Measurements from ENCODE around the gene DNAH3. TPM values are rescaled to one million over a fixed set of nuclear protein-coding genes. Genes with fewer than 3 reads are reported as not detected.

The DNAH3 gene
- total and polyA plus RNA-seq, 2 donors, result 0.09 to 0.30 TPM

GRCh38 chr16:20900299-20901067 lies 250.2 kb downstream of the DNAH3 start, which contains the start of the genes DCUN1D3 and LYRM1:
Gene DCUN1D3 (minus strand): TSS chr16:20900358. CDS start chr16:20862538, 37,820 bp downstream.
Gene LYRM1 (plus strand): TSS chr16:20900771. CDS start chr16:20915556, 14,785 bp downstream.
- Histone ChIP-seq H3K9me3 (ENCODE audit: control insufficient read depth in 2 of 2, insufficient read depth in 1 of 2, low read length in 1 of 2) (no peaks in the 10 kb centered on the region), H3K4me3 (ENCODE audit: low read length in 2 of 2) (peak within 1 kb of the TSS; percentile 82 to 92), H3K4me1 (ENCODE audit: control insufficient read depth in 2 of 2, insufficient read depth in 2 of 2, low read length in 2 of 2) (peaks cover 21 to 24% of the 10 kb centered on the region in 2 donors), H3K27me3 (ENCODE audit: control insufficient read depth in 2 of 2, insufficient read depth in 1 of 2, low read length in 1 of 2) (no peaks in the 10 kb centered on the region), H3K36me3 (ENCODE audit: control insufficient read depth in 2 of 2, insufficient read depth in 2 of 2, low read length in 1 of 2) (peaks cover 0 to 4% of the 10 kb centered on the region in 2 donors), H3K27ac (ENCODE audit: low read depth in 1 of 2, low read length in 1 of 2) (peak within 1 kb of the TSS; percentile 88 to 92)
- peak; percentile 69 to 93 (median 83) for DNase-seq (ENCODE audit: low read depth in 6 of 9, low spot score in 9 of 9)
- under 1% methylated on average over 62 of the region's 62 CpGs for WGBS

- under 1% methylated on average over 23 of the region's 23 CpGs for WGBS
- peaks cover 0 to 4% of the 10 kb centered on the region in 2 donors for H3K36me3 ChIP-seq (ENCODE audit: control insufficient read depth in 2 of 2, insufficient read depth in 2 of 2, low read length in 1 of 2)
- peak overlapping the region; percentile 82 to 92 for H3K4me3 ChIP-seq (ENCODE audit: low read length in 2 of 2)
- H3K27me3 ChIP-seq (ENCODE audit: control insufficient read depth in 2 of 2, insufficient read depth in 1 of 2, low read length in 1 of 2), result no peaks in the 10 kb centered on the region
- peaks cover 21 to 22% of the 10 kb centered on the region in 2 donors for H3K4me1 ChIP-seq (ENCODE audit: control insufficient read depth in 2 of 2, insufficient read depth in 2 of 2, low read length in 2 of 2)
- no peak for DNase-seq (ENCODE audit: low read depth in 6 of 9, low spot score in 9 of 9)
- H3K9me3 ChIP-seq (ENCODE audit: control insufficient read depth in 2 of 2, insufficient read depth in 1 of 2, low read length in 1 of 2), result no peaks in the 10 kb centered on the region
- peak overlapping the region; percentile 88 to 92 for H3K27ac ChIP-seq (ENCODE audit: low read depth in 1 of 2, low read length in 1 of 2)
Measured at GRCh38 chr16:20899477-20900298, 251.0 kb downstream of the DNAH3 start.

- Histone ChIP-seq H3K4me3 (ENCODE audit: low read length in 2 of 2) (peak overlapping the region; percentile 82 to 92), H3K9me3 (ENCODE audit: control insufficient read depth in 2 of 2, insufficient read depth in 1 of 2, low read length in 1 of 2) (no peaks in the 10 kb centered on the region), H3K27me3 (ENCODE audit: control insufficient read depth in 2 of 2, insufficient read depth in 1 of 2, low read length in 1 of 2) (no peaks in the 10 kb centered on the region), H3K36me3 (ENCODE audit: control insufficient read depth in 2 of 2, insufficient read depth in 2 of 2, low read length in 1 of 2) (peaks cover 0 to 4% of the 10 kb centered on the region in 2 donors), H3K27ac (ENCODE audit: low read depth in 1 of 2, low read length in 1 of 2) (no peak overlapping the region), H3K4me1 (ENCODE audit: control insufficient read depth in 2 of 2, insufficient read depth in 2 of 2, low read length in 2 of 2) (peaks cover 18 to 20% of the 10 kb centered on the region in 2 donors)
- DNase-seq (ENCODE audit: low read depth in 6 of 9, low spot score in 9 of 9), result no peak
- 60% methylated on average over 5 of the region's 5 CpGs for WGBS
Measured at GRCh38 chr16:20899071-20899470, 251.6 kb downstream of the DNAH3 start.

- Histone ChIP-seq H3K36me3 (ENCODE audit: control insufficient read depth in 2 of 2, insufficient read depth in 2 of 2, low read length in 1 of 2) (peaks cover 0 to 4% of the 10 kb centered on the region in 2 donors), H3K27ac (ENCODE audit: low read depth in 1 of 2, low read length in 1 of 2) (no peak overlapping the region), H3K9me3 (ENCODE audit: control insufficient read depth in 2 of 2, insufficient read depth in 1 of 2, low read length in 1 of 2) (no peaks in the 10 kb centered on the region), H3K4me3 (ENCODE audit: low read length in 2 of 2) (no peak overlapping the region), H3K27me3 (ENCODE audit: control insufficient read depth in 2 of 2, insufficient read depth in 1 of 2, low read length in 1 of 2) (no peaks in the 10 kb centered on the region), H3K4me1 (ENCODE audit: control insufficient read depth in 2 of 2, insufficient read depth in 2 of 2, low read length in 2 of 2) (peaks cover 11 to 14% of the 10 kb centered on the region in 2 donors)
- no peak for DNase-seq (ENCODE audit: low read depth in 6 of 9, low spot score in 9 of 9)
- 95% methylated on average over 3 of the region's 3 CpGs for WGBS
Measured at GRCh38 chr16:20897922-20898321, 252.7 kb downstream of the DNAH3 start.

- no peak overlapping the region for H3K27ac ChIP-seq (ENCODE audit: low read depth in 1 of 2, low read length in 1 of 2)
- H3K27me3 ChIP-seq (ENCODE audit: control insufficient read depth in 2 of 2, insufficient read depth in 1 of 2, low read length in 1 of 2), result no peaks in the 10 kb centered on the region
- peaks cover 0 to 4% of the 10 kb centered on the region in 2 donors for H3K36me3 ChIP-seq (ENCODE audit: control insufficient read depth in 2 of 2, insufficient read depth in 2 of 2, low read length in 1 of 2)
- peaks cover 11 to 14% of the 10 kb centered on the region in 2 donors for H3K4me1 ChIP-seq (ENCODE audit: control insufficient read depth in 2 of 2, insufficient read depth in 2 of 2, low read length in 2 of 2)
- no peak overlapping the region for H3K4me3 ChIP-seq (ENCODE audit: low read length in 2 of 2)
- no peak for DNase-seq (ENCODE audit: low read depth in 6 of 9, low spot score in 9 of 9)
- no peaks in the 10 kb centered on the region for H3K9me3 ChIP-seq (ENCODE audit: control insufficient read depth in 2 of 2, insufficient read depth in 1 of 2, low read length in 1 of 2)
- 97% methylated on average over 4 of the region's 4 CpGs for WGBS
Measured at GRCh38 chr16:20897253-20897897, 253.3 kb downstream of the DNAH3 start.

GRCh38 chr16:20894388-20894787 lies 256.3 kb downstream of the DNAH3 start:
- Histone ChIP-seq H3K27ac (ENCODE audit: low read depth in 1 of 2, low read length in 1 of 2) (no peak overlapping the region), H3K9me3 (ENCODE audit: control insufficient read depth in 2 of 2, insufficient read depth in 1 of 2, low read length in 1 of 2) (no peaks in the 10 kb centered on the region), H3K4me1 (ENCODE audit: control insufficient read depth in 2 of 2, insufficient read depth in 2 of 2, low read length in 2 of 2) (peaks cover 3 to 7% of the 10 kb centered on the region in 2 donors), H3K36me3 (ENCODE audit: control insufficient read depth in 2 of 2, insufficient read depth in 2 of 2, low read length in 1 of 2) (peaks cover 4% of the 10 kb centered on the region in 2 donors), H3K27me3 (ENCODE audit: control insufficient read depth in 2 of 2, insufficient read depth in 1 of 2, low read length in 1 of 2) (no peaks in the 10 kb centered on the region), H3K4me3 (ENCODE audit: low read length in 2 of 2) (no peak overlapping the region)
- WGBS, result 98% methylated on average over 2 of the region's 2 CpGs
- DNase-seq (ENCODE audit: low read depth in 6 of 9, low spot score in 9 of 9), result no peak

GRCh38 chr16:20889625-20890275 lies 260.9 kb downstream of the DNAH3 start:
- H3K27ac ChIP-seq (ENCODE audit: low read depth in 1 of 2, low read length in 1 of 2), result no peak overlapping the region
- H3K36me3 ChIP-seq (ENCODE audit: control insufficient read depth in 2 of 2, insufficient read depth in 2 of 2, low read length in 1 of 2), result peaks cover 0 to 4% of the 10 kb centered on the region in 2 donors
- no peak overlapping the region for H3K4me3 ChIP-seq (ENCODE audit: low read length in 2 of 2)
- no peaks in the 10 kb centered on the region for H3K9me3 ChIP-seq (ENCODE audit: control insufficient read depth in 2 of 2, insufficient read depth in 1 of 2, low read length in 1 of 2)
- no peak for DNase-seq (ENCODE audit: low read depth in 6 of 9, low spot score in 9 of 9)
- no peaks in the 10 kb centered on the region for H3K4me1 ChIP-seq (ENCODE audit: control insufficient read depth in 2 of 2, insufficient read depth in 2 of 2, low read length in 2 of 2)
- no peaks in the 10 kb centered on the region for H3K27me3 ChIP-seq (ENCODE audit: control insufficient read depth in 2 of 2, insufficient read depth in 1 of 2, low read length in 1 of 2)
- 98% methylated on average over 4 of the region's 4 CpGs for WGBS

- no peak for DNase-seq (ENCODE audit: low read depth in 6 of 9, low spot score in 9 of 9)
- no peaks in the 10 kb centered on the region for H3K9me3 ChIP-seq (ENCODE audit: control insufficient read depth in 2 of 2, insufficient read depth in 1 of 2, low read length in 1 of 2)
- H3K36me3 ChIP-seq (ENCODE audit: control insufficient read depth in 2 of 2, insufficient read depth in 2 of 2, low read length in 1 of 2), result peaks cover 0 to 4% of the 10 kb centered on the region in 2 donors
- WGBS, result 100% methylated on average over 1 of the region's 1 CpG
- H3K4me3 ChIP-seq (ENCODE audit: low read length in 2 of 2), result no peak overlapping the region
- peaks cover 0 to 5% of the 10 kb centered on the region in 2 donors for H3K4me1 ChIP-seq (ENCODE audit: control insufficient read depth in 2 of 2, insufficient read depth in 2 of 2, low read length in 2 of 2)
- no peaks in the 10 kb centered on the region for H3K27me3 ChIP-seq (ENCODE audit: control insufficient read depth in 2 of 2, insufficient read depth in 1 of 2, low read length in 1 of 2)
- H3K27ac ChIP-seq (ENCODE audit: low read depth in 1 of 2, low read length in 1 of 2), result no peak overlapping the region
Measured at GRCh38 chr16:20887207-20887606, 263.4 kb downstream of the DNAH3 start.
